MCF 10A (cell line): ENCODE data around the gene TAOK2. TPM values are rescaled to one million over a fixed set of nuclear protein-coding genes. Genes with fewer than 3 reads are reported as not detected.
"Not testable (repeated sequence)": the region's sequence is repeated elsewhere in the genome, so short reads cannot be mapped to it uniquely, and the experiment has no call there.

Source experiments
- BruUV-seq: library from RNA; stranded (reverse); fragments of 400-500 nt; replicated peaks from 2 replicates; lab custom pipeline; 2021; lab: Mats Ljungman, UMichigan
- CTCF ChIA-PET: fragments of 300-600 bp; sonication (Branson Sonifier 250); formaldehyde crosslinking; extraction: SDS; loops from one replicate; lab custom pipeline; 2021; ENCODE audit warnings: antibody characterized with exemption, inconsistent platforms; lab: Yijun Ruan, JAX
- POLR2A ChIA-PET: fragments of 300-600, 350-650 bp; sonication (Branson Sonifier 250); formaldehyde crosslinking; extraction: SDS; loops from one replicate; lab custom pipeline; 2020; ENCODE audit warnings: antibody characterized with exemption, inconsistent platforms; lab: Yijun Ruan, JAX
- DNase-seq: peaks from one replicate; pipeline ENCODE4 v3.0.0-alpha.2; 2018; ENCODE audit not compliant: unreplicated experiment
- H3K27ac Mint-ChIP-seq: one replicate; pipeline ENCODE4 v1.8.0; 2022; ENCODE audit warnings: mild to moderate bottlenecking, low read depth, mixed read lengths; ENCODE audit not compliant: unreplicated experiment
- H3K27me3 Mint-ChIP-seq: one replicate; pipeline ENCODE4 v1.8.0; 2022; ENCODE audit warnings: mixed read lengths; ENCODE audit not compliant: insufficient read depth, unreplicated experiment
- H3K36me3 Mint-ChIP-seq: one replicate; pipeline ENCODE4 v1.8.0; 2022; ENCODE audit warnings: mild to moderate bottlenecking, moderate library complexity, mixed read lengths; ENCODE audit not compliant: insufficient read depth, unreplicated experiment
- H3K4me1 Mint-ChIP-seq: one replicate; pipeline ENCODE4 v1.8.0; 2022; ENCODE audit warnings: mixed read lengths; ENCODE audit not compliant: insufficient read depth, unreplicated experiment
- H3K4me3 Mint-ChIP-seq: one replicate; pipeline ENCODE4 v1.8.0; 2022; ENCODE audit warnings: mild to moderate bottlenecking, moderate library complexity, mixed read lengths; ENCODE audit not compliant: unreplicated experiment
- H3K9me3 Mint-ChIP-seq: one replicate; pipeline ENCODE4 v1.8.0; 2022; ENCODE audit warnings: mixed read lengths; ENCODE audit not compliant: unreplicated experiment
- CTCF ChIP-seq: fragments of 200-600 bp; IDR thresholded peaks from one replicate; pipeline ENCODE4 v1.8.0; 2022; ENCODE audit warnings: antibody characterized with exemption, mild to moderate bottlenecking; ENCODE audit not compliant: unreplicated experiment
- intact Hi-C: fragments of 100-400 bp; cut with micrococcal nuclease; formaldehyde crosslinking; loops from 2 replicates; pipeline ENCODE4 v1.14.1; 2022
- total RNA-seq: library from RNA; stranded (reverse); gene quantifications from 2 replicates; pipeline ENCODE4 v1.2.3, GENCODE V29; 2022

Gene TAOK2
- total RNA-seq, 1 experiment from 2014 or later: 29.3 TPM

- H3K36me3 Mint-ChIP-seq: no peaks in the 10 kb centered on the region
- H3K4me3 Mint-ChIP-seq: no peak overlapping the region
- no TSS peak for BruUV-seq
- H3K27ac Mint-ChIP-seq: no peak overlapping the region
- intact Hi-C loops: no loop called here
- H3K27me3 Mint-ChIP-seq: no peaks in the 10 kb centered on the region
- POLR2A ChIA-PET: interaction anchor here (0.8 to 1.0 kb wide), 3 partner anchors 7 to 14 kb away, joined by 3 to 4 read pairs (median 3); no protein-coding TSS in a partner anchor
- no peak for DNase-seq
- no peaks in the 10 kb centered on the region for H3K9me3 Mint-ChIP-seq
- H3K4me1 Mint-ChIP-seq: no peaks in the 10 kb centered on the region
- CTCF ChIA-PET: interaction anchor here (1.0 kb wide), 1 partner anchor 10 kb away, joined by 5 read pairs; the partner anchor contains the start of gene TMEM219
- TF ChIP-seq CTCF: no peak
These were observed 21.9 kb upstream of the TAOK2 start for GRCh38 chr16:29951625-29952365.

DNA sequence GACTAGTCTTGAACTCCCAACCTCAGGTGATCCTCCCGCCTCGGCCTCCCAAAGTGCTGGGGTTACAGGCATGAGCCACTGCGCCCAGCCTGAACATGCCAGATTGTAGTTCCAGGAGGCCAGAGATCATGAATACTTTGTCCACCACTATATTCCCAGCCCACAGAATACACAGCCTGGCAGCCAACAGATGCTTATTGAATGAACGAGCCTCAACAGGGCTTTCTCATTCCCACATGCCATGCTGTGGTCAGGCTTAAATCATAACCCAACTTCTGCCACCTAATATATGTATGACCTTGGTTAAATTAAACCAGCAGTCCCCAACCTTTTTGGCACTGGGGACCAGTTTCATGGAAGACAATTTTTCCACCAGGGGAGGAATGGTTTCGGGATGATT, 14.9 kb upstream of the TAOK2 start:
- Mint-ChIP-seq H3K27ac (no peak overlapping the region), H3K4me3 (no peak overlapping the region), H3K36me3 (peaks cover 10% of the 10 kb centered on the region), H3K9me3 (no peaks in the 10 kb centered on the region), H3K27me3 (no peaks in the 10 kb centered on the region), H3K4me1 (peaks cover 16% of the 10 kb centered on the region)
- ChIA-PET CTCF (no interaction called here), POLR2A (interaction anchor here (0.7 kb wide), 1 partner anchor 652 kb away, joined by 3 read pairs; no protein-coding TSS in a partner anchor)
- no TSS peak for BruUV-seq
- TF ChIP-seq CTCF: no peak
- no peak for DNase-seq
- intact Hi-C loops: no loop called here

DNA sequence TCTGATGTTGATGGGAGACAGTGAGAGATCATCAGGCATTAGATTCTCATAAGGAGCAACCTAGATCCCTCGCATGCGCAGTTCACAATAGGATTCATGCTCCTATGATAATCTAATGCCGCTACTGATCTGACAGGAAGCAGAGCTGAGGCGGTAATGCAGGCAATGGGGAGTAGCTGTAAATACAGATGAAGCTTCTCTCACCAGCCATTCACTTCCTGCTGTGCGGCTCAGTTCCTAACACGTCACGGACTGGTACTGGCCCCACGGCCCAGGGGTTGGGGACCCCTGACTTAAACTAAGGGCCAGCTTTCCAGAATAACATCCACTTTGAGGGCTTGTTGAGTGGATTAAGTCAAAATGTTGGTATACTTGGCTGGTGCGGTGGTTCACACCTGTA, 14.4 kb upstream of the TAOK2 start:
- no peaks in the 10 kb centered on the region for H3K9me3 Mint-ChIP-seq
- intact Hi-C loops: no loop called here
- CTCF ChIA-PET: no interaction called here
- H3K36me3 Mint-ChIP-seq: peaks cover 10% of the 10 kb centered on the region
- no peak overlapping the region for H3K27ac Mint-ChIP-seq
- POLR2A ChIA-PET: no interaction called here
- H3K4me3 Mint-ChIP-seq: no peak overlapping the region
- H3K4me1 Mint-ChIP-seq: peaks cover 16% of the 10 kb centered on the region
- TF ChIP-seq CTCF: no peak
- no peaks in the 10 kb centered on the region for H3K27me3 Mint-ChIP-seq
- no peak for DNase-seq
- no TSS peak for BruUV-seq

GRCh38 chr16:29959821-29960220, 13.8 kb upstream of the TAOK2 start:
- intact Hi-C loops, H3K4me3 Mint-ChIP-seq: not testable (repeated sequence)

More at GRCh38 chr16:29959821-29960220, 13.8 kb upstream of the TAOK2 start:
- DNase-seq, H3K27me3 Mint-ChIP-seq, BruUV-seq, H3K9me3 Mint-ChIP-seq, H3K27ac Mint-ChIP-seq, CTCF ChIA-PET: not testable (repeated sequence)
- peaks cover 16% of the 10 kb centered on the region for H3K4me1 Mint-ChIP-seq
- POLR2A ChIA-PET: interaction anchor here (0.7 to 3.8 kb wide), 2 partner anchors 16 to 94 kb away, joined by 3 to 34 read pairs; no protein-coding TSS in a partner anchor
- H3K36me3 Mint-ChIP-seq: peaks cover 10% of the 10 kb centered on the region
